Measurements from ENCODE around the gene SPNS3.

DNA sequence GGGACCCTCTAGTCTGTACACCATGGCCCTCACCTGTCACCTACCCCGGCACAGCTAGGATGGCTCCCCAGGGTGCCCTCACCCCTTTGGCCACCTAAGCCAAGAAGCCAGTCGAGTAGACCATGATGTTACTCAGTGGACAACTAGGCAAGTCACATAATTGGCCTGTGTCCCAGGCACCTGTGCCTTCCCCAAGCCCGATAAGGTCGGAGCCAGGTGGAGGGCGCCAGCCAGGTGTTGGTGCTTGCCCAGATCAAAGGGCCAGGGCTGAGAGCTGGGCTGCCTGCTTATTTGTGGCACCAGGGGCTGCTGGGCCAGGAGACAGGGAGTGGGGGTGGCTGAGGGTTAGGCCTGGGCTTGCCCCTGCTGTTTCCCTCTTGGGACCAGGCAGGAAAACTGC is 81.8 kb downstream of the SPNS3 start:
- TF ChIP-seq, protein P1, sequence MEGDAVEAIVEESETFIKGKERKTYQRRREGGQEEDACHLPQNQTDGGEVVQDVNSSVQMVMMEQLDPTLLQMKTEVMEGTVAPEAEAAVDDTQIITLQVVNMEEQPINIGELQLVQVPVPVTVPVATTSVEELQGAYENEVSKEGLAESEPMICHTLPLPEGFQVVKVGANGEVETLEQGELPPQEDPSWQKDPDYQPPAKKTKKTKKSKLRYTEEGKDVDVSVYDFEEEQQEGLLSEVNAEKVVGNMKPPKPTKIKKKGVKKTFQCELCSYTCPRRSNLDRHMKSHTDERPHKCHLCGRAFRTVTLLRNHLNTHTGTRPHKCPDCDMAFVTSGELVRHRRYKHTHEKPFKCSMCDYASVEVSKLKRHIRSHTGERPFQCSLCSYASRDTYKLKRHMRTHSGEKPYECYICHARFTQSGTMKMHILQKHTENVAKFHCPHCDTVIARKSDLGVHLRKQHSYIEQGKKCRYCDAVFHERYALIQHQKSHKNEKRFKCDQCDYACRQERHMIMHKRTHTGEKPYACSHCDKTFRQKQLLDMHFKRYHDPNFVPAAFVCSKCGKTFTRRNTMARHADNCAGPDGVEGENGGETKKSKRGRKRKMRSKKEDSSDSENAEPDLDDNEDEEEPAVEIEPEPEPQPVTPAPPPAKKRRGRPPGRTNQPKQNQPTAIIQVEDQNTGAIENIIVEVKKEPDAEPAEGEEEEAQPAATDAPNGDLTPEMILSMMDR (IDR thresholded peaks at IDR 0.05): no peak
- TF ChIP-seq EZH2 (IDR thresholded peaks at IDR 0.05; ENCODE audit: borderline replicate concordance, insufficient read depth, low read depth, low read length, poor library complexity, severe bottlenecking): no peak

All from B cell (primary cell).